ENCODE measurements around the gene LNPEP. TPM values are rescaled to one million over a fixed set of nuclear protein-coding genes. Genes with fewer than 3 reads are reported as not detected.
"Not testable (repeated sequence)": the region's sequence is repeated elsewhere in the genome, so short reads cannot be mapped to it uniquely, and the experiment has no call there.

LNPEP gene
- total RNA-seq, 1 donor from 2014 or later: 13.2 TPM

DNA sequence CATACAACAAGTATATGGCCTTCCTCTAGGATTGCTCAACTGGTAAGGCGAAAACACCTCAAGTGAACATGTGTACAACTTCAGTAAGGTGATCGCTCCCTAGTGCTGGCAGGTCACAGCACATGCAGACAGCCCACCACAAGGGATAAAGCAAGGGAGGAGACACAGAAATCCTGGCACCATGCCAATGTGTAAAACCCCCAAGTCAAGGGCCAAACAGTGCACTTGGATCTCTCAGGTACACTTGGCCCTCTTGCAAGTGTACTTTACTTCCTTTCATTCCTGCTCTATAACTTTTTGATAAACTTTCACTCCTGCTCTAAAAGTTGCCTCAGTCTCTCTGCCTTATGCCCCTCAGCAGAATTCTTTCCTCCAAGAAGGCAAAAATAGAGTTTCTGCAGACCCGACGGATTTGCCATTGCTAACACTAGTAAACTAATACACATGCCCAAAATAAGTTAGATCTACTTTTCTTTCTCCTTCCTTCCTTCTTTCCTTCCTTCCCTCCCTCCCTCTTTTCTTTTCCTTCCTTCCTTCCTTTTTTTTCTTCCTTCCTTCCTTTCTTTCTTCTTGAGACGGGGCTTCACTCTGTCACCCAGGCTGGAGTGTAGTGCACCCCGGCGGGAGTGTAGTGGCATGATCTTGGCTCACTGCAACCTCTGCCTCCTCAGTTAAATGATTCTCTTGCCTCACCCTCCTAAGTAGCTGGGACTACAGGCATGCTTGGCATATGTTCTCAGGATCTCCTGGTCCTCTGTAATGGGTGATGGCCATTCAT is 6.8 kb upstream of the LNPEP start:
- Mint-ChIP-seq H3K9me3 (ENCODE audit: unreplicated experiment) (no peaks in the 10 kb centered on the region), H3K36me3 (ENCODE audit: low read depth, unreplicated experiment) (peaks cover 2% of the 10 kb centered on the region), H3K27me3 (ENCODE audit: unreplicated experiment) (peaks cover 5% of the 10 kb centered on the region), H3K27ac (ENCODE audit: unreplicated experiment) (no peak overlapping the region), H3K4me3 (ENCODE audit: unreplicated experiment) (no peak overlapping the region), H3K4me1 (ENCODE audit: unreplicated experiment) (peaks cover 8% of the 10 kb centered on the region)
- TF ChIP-seq, protein P1, sequence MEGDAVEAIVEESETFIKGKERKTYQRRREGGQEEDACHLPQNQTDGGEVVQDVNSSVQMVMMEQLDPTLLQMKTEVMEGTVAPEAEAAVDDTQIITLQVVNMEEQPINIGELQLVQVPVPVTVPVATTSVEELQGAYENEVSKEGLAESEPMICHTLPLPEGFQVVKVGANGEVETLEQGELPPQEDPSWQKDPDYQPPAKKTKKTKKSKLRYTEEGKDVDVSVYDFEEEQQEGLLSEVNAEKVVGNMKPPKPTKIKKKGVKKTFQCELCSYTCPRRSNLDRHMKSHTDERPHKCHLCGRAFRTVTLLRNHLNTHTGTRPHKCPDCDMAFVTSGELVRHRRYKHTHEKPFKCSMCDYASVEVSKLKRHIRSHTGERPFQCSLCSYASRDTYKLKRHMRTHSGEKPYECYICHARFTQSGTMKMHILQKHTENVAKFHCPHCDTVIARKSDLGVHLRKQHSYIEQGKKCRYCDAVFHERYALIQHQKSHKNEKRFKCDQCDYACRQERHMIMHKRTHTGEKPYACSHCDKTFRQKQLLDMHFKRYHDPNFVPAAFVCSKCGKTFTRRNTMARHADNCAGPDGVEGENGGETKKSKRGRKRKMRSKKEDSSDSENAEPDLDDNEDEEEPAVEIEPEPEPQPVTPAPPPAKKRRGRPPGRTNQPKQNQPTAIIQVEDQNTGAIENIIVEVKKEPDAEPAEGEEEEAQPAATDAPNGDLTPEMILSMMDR (IDR thresholded peaks at IDR 0.05; ENCODE audit: unreplicated experiment): no peak
- no peak for DNase-seq (ENCODE audit: low spot score)

DNA sequence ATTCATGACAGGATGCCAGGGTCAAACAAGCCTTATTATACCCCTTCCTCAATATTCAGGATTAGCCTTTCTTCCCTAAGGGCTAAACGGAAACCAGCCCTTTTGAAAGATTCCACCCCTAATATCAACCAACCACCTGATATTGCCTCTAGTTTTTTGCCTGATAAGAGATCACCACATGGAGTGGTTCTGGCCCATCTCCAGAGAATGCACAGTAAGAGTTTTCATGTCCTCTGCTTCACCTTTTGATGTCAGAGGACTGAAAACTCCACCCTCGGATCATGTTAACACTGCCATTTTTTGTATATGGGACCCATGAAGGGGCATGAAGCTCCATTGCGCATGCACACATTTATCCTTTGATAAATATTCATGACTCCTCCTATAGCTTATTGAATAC is 5.8 kb upstream of the LNPEP start:
- Mint-ChIP-seq H3K27me3 (ENCODE audit: unreplicated experiment) (peaks cover 5% of the 10 kb centered on the region), H3K9me3 (ENCODE audit: unreplicated experiment) (no peaks in the 10 kb centered on the region), H3K4me1 (ENCODE audit: unreplicated experiment) (peaks cover 12% of the 10 kb centered on the region), H3K36me3 (ENCODE audit: low read depth, unreplicated experiment) (peaks cover 6% of the 10 kb centered on the region), H3K27ac (ENCODE audit: unreplicated experiment) (no peak overlapping the region), H3K4me3 (ENCODE audit: unreplicated experiment) (no peak overlapping the region)
- TF ChIP-seq, protein P1 (IDR thresholded peaks at IDR 0.05; ENCODE audit: unreplicated experiment): no peak
- DNase-seq (ENCODE audit: low spot score): no peak

DNA sequence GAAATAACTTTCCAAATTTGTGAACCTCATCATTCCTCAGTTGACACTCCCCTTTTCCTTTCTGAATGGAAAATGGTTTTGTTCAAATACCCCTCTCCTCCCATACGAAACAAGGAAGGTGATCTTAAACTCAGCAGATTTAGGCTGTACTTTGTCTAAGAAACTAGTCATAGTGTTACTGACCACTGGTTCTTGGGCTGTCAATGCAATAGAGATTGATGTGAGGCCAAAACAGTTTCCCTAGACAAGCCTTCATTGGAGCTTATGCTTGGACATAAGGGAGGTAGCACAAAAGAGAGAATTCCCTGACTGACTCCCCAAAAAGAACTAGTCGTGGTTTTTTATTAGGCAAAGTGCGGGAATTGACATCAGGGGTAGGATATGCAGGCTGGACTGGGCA is 5.3 kb upstream of the LNPEP start:
- Mint-ChIP-seq H3K9me3 (ENCODE audit: unreplicated experiment) (no peaks in the 10 kb centered on the region), H3K36me3 (ENCODE audit: low read depth, unreplicated experiment) (peaks cover 6% of the 10 kb centered on the region), H3K4me1 (ENCODE audit: unreplicated experiment) (peaks cover 15% of the 10 kb centered on the region), H3K27ac (ENCODE audit: unreplicated experiment) (no peak overlapping the region), H3K4me3 (ENCODE audit: unreplicated experiment) (no peak overlapping the region), H3K27me3 (ENCODE audit: unreplicated experiment) (peaks cover 5% of the 10 kb centered on the region)
- DNase-seq (ENCODE audit: low spot score): no peak
- TF ChIP-seq, protein P1 (IDR thresholded peaks at IDR 0.05; ENCODE audit: unreplicated experiment): no peak

DNA sequence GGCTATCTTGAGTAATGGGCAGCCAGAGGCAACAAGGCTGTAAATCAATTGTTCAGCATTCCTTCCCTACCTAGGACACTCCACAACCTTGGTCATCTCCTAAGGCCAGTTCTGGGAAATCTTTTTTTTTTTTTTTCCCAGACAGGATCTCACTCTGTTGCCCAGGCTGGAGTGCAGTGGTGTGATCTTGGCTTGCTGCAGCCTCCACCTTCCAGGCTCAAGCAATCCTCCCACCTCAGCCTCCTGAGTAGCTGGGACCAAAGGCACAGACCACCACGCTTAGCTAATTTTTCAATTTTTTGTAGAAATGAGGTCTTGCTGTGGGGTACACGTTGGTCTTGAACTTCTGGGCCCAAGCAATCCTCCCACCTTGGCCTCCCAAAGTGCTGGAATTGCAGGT is 4.8 kb upstream of the LNPEP start:
- not testable (repeated sequence) for H3K27me3 Mint-ChIP-seq (ENCODE audit: unreplicated experiment); DNase-seq (ENCODE audit: low spot score); H3K36me3 Mint-ChIP-seq (ENCODE audit: low read depth, unreplicated experiment); H3K9me3 Mint-ChIP-seq (ENCODE audit: unreplicated experiment); H3K27ac Mint-ChIP-seq (ENCODE audit: unreplicated experiment); H3K4me3 Mint-ChIP-seq (ENCODE audit: unreplicated experiment)
- H3K4me1 Mint-ChIP-seq (ENCODE audit: unreplicated experiment): peaks cover 15% of the 10 kb centered on the region

DNA sequence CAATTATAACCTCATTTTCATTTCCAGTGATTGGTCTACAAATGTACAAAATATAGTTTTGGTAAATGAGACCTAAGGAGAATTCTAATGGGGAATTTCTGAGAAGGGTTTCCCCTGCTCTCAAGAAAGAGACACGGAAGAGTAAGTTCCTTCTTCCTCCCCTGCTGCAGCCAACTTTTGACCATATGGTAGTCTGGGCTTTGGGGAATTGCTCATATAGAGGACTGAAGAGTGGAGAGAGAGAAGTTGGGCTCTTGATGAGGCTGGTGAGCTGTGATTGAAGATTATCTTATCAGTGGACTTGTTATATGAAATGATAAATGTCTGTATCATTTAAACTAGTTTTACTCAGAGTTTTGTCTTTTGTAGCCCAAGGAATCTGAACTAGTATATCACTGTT is 4.3 kb upstream of the LNPEP start:
- peaks cover 6% of the 10 kb centered on the region for H3K36me3 Mint-ChIP-seq (ENCODE audit: low read depth, unreplicated experiment)
- no peaks in the 10 kb centered on the region for H3K9me3 Mint-ChIP-seq (ENCODE audit: unreplicated experiment)
- H3K27me3 Mint-ChIP-seq (ENCODE audit: unreplicated experiment): peaks cover 6% of the 10 kb centered on the region
- no peak overlapping the region for H3K27ac Mint-ChIP-seq (ENCODE audit: unreplicated experiment)
- TF ChIP-seq, protein P1 (IDR thresholded peaks at IDR 0.05; ENCODE audit: unreplicated experiment): no peak
- H3K4me1 Mint-ChIP-seq (ENCODE audit: unreplicated experiment): peaks cover 15% of the 10 kb centered on the region
- H3K4me3 Mint-ChIP-seq (ENCODE audit: unreplicated experiment): no peak overlapping the region
- DNase-seq (ENCODE audit: low spot score): no peak
